Measurements from ENCODE around the gene DCX.

The DCX gene

GRCh38 chrX:111376486-111376885, 35.5 kb downstream of the DCX start:
- H3K4me3 ChIP-seq (ENCODE audit: low read length): no peak overlapping the region
- no peak for DNase-seq (ENCODE audit: low read depth)
- TF ChIP-seq CTCF (conservative IDR thresholded peaks at IDR 0.05; ENCODE audit: low read length): no peak

GRCh38 chrX:111375747-111376146, 36.2 kb downstream of the DCX start:
- DNase-seq (ENCODE audit: low read depth): no peak
- H3K4me3 ChIP-seq (ENCODE audit: low read length): no peak overlapping the region
- no peak for TF ChIP-seq CTCF (conservative IDR thresholded peaks at IDR 0.05; ENCODE audit: low read length)

GRCh38 chrX:111372086-111372485, 39.9 kb downstream of the DCX start:
- DNase-seq (ENCODE audit: low read depth): no peak
- no peak for TF ChIP-seq CTCF (conservative IDR thresholded peaks at IDR 0.05; ENCODE audit: low read length)
- no peak overlapping the region for H3K4me3 ChIP-seq (ENCODE audit: low read length)

- no peak for DNase-seq (ENCODE audit: low read depth)
- TF ChIP-seq CTCF (conservative IDR thresholded peaks at IDR 0.05; ENCODE audit: low read length): no peak
- H3K4me3 ChIP-seq (ENCODE audit: low read length): no peak overlapping the region
These were observed 46.1 kb downstream of the DCX start for GRCh38 chrX:111365770-111366325.

GRCh38 chrX:111363741-111364140, 48.3 kb downstream of the DCX start:
- TF ChIP-seq CTCF (conservative IDR thresholded peaks at IDR 0.05; ENCODE audit: low read length): no peak
- no peak overlapping the region for H3K4me3 ChIP-seq (ENCODE audit: low read length)
- DNase-seq (ENCODE audit: low read depth): no peak

- TF ChIP-seq CTCF (conservative IDR thresholded peaks at IDR 0.05; ENCODE audit: low read length): no peak
- DNase-seq (ENCODE audit: low read depth): no peak
- H3K4me3 ChIP-seq (ENCODE audit: low read length): no peak overlapping the region
These were observed 50.2 kb downstream of the DCX start for GRCh38 chrX:111361751-111362150.

- no peak for TF ChIP-seq CTCF (conservative IDR thresholded peaks at IDR 0.05; ENCODE audit: low read length)
- no peak overlapping the region for H3K4me3 ChIP-seq (ENCODE audit: low read length)
- DNase-seq (ENCODE audit: low read depth): no peak
These were observed 51.2 kb downstream of the DCX start for GRCh38 chrX:111360839-111361238.

All from AG10803 (cell line).